ENCODE results near the gene PAAF1.
"Not testable (repeated sequence)": the region's sequence is repeated elsewhere in the genome, so short reads cannot be mapped to it uniquely, and the experiment has no call there.

PAAF1 gene

GRCh38 chr11:73876424-73877310 lies at the start of gene PAAF1, which contains the start of gene COA4:
Gene PAAF1 (plus strand): TSS chr11:73876999. CDS start chr11:73877022, 23 bp downstream.
Gene COA4 (minus strand): TSS chr11:73876846. CDS start chr11:73873378, 3,468 bp downstream.
- peak; percentile 95 for DNase-seq

- DNase-seq: no peak
Observed at GRCh38 chr11:73830261-73830660, 46.5 kb upstream of the PAAF1 start.

DNA sequence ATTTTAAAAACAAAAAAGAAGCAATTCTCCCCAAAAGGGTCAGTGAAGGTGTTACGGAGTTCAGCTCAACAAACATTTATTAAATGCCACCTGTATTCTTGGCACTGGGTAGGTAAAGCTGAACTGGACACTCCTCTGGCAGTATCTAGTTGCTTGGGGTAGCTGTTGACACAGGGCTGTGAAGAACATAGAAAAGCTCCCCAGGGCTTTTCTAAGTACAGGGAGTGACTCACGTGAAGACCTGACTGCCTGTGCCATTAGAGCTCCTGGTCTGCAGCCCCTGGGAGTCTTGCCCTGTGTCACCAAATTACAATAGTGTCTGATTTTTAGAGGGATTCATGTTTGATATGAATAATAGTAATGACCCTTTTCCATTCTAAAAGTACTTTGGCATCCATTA lies 43.7 kb upstream of the PAAF1 start:
- no peak for DNase-seq

GRCh38 chr11:73838443-73839122 lies 38.2 kb upstream of the PAAF1 start:
- DNase-seq: no peak

- DNase-seq: no peak
Observed at GRCh38 chr11:73839123-73839457, 37.7 kb upstream of the PAAF1 start.

GRCh38 chr11:73851046-73851764 lies 25.6 kb upstream of the PAAF1 start:
- DNase-seq: no peak

DNA sequence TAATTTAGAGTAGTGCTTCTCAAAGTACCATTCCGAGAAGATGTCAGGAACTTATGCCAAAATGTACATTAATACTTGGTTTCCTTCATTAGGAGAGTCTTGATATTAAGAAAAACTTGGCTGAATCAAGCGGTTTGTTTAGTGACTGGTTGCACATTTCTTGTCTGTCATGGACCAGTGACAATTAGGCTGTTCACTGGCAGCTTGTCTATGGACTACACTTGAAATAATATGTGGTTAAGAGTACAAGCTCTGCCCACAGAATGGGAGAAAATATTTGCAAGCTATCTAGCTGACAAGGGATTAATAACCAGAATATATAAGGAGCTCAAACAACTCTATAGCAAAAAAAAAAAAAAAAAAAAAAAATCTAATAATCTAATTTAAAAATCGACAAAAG lies 24.8 kb upstream of the PAAF1 start:
- no peak for DNase-seq

DNA sequence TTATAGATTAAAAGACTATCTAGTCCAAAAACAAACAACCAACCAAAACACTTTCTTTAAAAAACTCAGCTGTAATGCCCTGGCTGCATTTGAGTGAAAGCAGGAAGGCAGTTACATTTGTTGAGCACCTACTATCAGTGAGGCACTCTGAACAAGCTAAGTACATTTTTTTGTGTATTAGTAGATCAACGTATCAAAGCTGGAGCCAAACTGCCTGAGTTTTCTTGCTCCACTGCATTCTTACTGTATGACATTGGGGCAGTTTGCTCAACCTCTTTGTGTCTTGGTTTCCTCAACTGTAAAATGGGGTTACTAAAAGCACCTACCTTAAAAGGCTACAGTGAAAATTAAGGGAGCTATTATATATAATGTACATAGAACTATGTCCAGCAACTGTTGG lies 22.1 kb upstream of the PAAF1 start:
- DNase-seq: no peak

- DNase-seq: no peak
Observed at GRCh38 chr11:73856031-73856567, 20.7 kb upstream of the PAAF1 start.

GRCh38 chr11:73859671-73860070 lies 17.1 kb upstream of the PAAF1 start:
- DNase-seq: no peak

DNA sequence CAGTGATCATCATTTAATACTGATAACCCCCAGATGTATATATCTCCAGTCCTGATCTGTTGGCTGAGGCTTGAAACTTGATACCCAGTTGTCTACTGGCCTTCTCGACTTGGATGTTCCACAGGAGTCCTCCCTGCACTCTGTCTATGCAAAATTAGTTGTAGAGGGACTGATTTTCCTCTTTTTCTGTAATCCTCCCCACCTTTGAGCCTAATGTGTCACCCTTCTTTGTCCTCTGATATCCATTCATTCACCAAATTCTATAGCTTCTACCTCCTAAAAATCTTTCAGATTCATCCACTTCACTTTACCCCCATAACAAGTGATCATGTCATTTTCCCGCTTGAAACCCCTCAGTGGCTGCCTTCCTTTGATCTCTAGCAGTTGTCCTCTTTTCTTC lies 16.6 kb upstream of the PAAF1 start:
- no peak for DNase-seq

DNA sequence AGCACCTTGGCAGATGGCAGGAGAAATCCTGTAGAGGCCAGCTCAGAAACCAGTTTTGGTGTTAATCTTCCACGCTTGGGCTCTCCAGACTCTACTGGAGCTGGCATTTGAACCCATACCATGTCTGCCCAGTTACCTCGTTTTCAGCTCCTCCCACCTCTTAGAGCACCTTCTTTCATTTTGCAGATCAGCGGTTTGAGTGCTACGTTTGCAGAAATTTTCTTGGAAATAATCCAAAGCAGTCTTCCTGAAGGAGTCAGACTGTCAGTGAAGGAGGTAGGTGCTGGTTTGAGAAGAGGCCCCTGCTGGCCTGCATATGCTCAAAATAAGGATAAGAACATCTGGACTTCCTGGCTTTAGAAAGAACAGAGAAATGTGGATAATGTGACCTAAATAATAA lies 13.8 kb upstream of the PAAF1 start:
- no peak for DNase-seq

DNA sequence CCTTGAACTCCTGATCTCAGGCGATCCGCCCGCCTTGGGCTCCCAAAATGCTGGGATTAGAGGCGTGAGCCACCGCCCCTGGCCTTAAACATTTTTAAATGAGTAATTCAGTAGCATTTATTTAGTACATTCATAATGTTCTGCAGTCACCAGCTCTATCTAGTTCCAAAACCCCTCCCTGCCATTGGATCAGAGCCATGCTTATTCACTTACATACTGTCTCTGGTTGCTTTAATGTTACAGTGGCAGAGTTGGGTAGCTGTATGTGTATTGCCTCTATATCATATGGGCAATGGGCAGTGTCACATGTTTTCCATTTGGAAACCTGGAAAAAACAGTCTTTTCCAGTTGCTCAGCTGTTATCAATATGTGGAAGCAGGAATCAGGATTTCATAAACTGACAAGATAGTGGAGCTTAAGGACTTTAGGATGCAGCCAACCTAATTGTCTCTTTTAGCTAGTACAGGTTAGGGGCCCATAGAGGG lies 10.7 kb upstream of the PAAF1 start:
- DNase-seq: no peak

- peak; percentile 78 for DNase-seq
Observed at GRCh38 chr11:73866586-73866996, 10.2 kb upstream of the PAAF1 start.

DNA sequence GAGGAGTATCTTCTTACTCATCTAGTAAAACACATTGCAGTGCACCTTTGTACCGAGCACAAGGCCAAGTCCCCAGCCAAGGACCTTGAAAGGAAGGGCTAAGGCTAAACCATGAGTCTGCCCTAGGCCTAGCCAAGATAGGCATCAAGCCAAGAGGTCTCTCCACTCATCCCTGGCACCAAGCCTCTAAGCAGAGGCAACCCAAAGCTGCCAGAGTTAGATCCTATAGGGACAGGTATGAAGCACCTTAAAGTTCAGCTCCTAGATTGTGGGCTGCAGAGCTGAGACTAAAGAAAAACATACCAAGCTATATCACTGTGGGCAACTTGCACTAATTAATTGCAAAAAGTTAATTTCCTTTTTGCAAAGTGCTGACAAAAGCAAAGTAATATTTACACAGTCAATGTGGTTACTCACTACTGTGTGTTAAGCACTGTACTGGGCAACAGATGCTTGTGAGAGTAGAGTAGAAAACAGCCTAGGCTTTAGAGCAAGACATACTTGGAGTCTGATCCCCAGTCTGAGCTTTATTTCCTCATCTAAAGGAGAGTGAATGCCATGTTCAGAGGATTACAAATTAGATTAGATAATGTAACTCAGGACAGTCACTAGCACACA lies 7.4 kb upstream of the PAAF1 start:
- no peak for DNase-seq

DNA sequence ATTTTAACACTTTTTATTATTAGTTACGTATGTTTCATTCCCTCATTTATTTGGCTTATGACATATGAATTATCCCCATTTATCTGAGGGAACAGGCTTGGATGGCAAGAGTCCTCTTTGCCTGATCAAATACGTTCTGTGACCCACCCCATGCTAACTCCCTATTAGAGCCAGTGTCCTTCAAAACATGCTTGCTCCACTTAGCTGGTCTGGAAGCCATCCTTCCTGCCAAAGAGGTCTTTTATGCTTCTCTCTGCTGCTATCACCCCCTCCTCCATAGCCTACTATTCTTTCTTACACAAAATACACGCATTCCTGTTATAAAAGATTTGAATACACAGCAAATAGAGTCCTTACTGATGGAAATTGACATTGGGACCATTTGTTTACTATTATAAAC lies 6.5 kb upstream of the PAAF1 start:
- no peak for DNase-seq

- DNase-seq: no peak
Observed at GRCh38 chr11:73872749-73873357, 3.9 kb upstream of the PAAF1 start.

DNA sequence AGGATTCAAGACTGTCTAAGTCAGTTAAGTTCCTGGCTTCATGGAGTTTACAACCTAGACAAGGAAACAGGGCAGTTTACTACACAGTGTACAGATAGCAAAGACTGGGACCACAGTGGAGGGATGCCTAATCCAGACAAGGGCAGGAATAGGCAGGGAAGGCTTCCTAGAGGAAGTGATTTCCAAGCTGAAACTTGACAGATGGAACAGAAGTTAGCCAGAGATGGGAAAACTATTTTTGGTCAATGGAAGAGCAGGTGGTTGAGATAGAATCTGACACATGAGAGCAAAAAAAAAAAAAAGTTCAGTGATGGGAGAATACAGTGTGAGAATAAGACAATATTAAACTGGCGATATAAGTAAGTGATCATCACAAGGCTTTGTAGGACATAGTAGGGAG lies 1.4 kb upstream of the PAAF1 start:
- no peak for DNase-seq

- no peak for DNase-seq
Observed at GRCh38 chr11:73875840-73876239, 959 bp upstream of the PAAF1 start.

- DNase-seq: no peak
Observed at GRCh38 chr11:73878771-73879170, 2.0 kb downstream of the PAAF1 start.

DNA sequence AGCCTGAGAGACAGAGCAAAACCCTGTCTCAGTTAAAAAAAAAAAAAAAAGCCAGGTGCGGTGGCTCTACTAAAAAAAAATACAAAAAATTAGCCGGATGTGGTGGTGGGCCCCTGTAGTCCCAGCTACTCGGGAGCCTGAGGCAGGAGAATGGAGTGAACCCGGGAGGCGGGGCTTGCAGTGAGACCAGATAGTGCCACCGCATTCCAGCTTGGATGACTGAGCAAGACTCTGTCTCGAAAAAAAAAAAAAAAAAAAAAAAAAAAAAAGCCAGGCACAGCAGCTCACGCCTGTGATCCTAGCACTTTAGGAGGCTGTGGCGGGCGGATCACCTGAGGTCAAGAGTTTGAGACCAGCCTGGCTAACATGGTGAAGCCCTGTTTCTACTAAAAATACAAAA lies 3.6 kb downstream of the PAAF1 start:
- DNase-seq: not testable (repeated sequence)

- DNase-seq: no peak
Observed at GRCh38 chr11:73883856-73884255, 7.1 kb downstream of the PAAF1 start.

Measured in amniotic stem cell (primary cell).